Activated naive CD4-positive, alpha-beta T cell treated with anti-CD3 and anti-CD28 coated beads for 36 hours (primary cell): ENCODE results near the gene ASNS. TPM values are rescaled to one million over a fixed set of nuclear protein-coding genes. Genes with fewer than 3 reads are reported as not detected.
"Not testable (repeated sequence)": the region's sequence is repeated elsewhere in the genome, so short reads cannot be mapped to it uniquely, and the experiment has no call there.

ENCODE experiments used
- CTCF ChIA-PET: fragments of 350-600 bp; sonication (Branson Sonifier 250); formaldehyde crosslinking; loops from one replicate; lab custom pipeline; 2021; ENCODE audit warnings: antibody characterized with exemption; lab: Charles Lee
- DNase-seq: peaks from one replicate; pipeline ENCODE4 v3.0.0-alpha.2; 2020
- H3K27ac Mint-ChIP-seq: one replicate; pipeline ENCODE4 v1.8.0; 2021; ENCODE audit warnings: mild to moderate bottlenecking, mixed read lengths
- H3K27me3 Mint-ChIP-seq: one replicate; pipeline ENCODE4 v1.8.0; 2021; ENCODE audit warnings: low read depth, mixed read lengths
- H3K36me3 Mint-ChIP-seq: one replicate; pipeline ENCODE4 v1.8.0; 2021; ENCODE audit warnings: low read depth, mixed read lengths
- H3K4me1 Mint-ChIP-seq: one replicate; pipeline ENCODE4 v1.8.0; 2021; ENCODE audit warnings: low read depth, mixed read lengths
- H3K4me3 Mint-ChIP-seq: one replicate; pipeline ENCODE4 v1.8.0; 2021; ENCODE audit warnings: mild to moderate bottlenecking, moderate library complexity, mixed read lengths
- H3K9me3 Mint-ChIP-seq: one replicate; pipeline ENCODE4 v1.8.0; 2021; ENCODE audit warnings: mixed read lengths
- intact Hi-C: fragments of 100-400 bp; cut with micrococcal nuclease; formaldehyde crosslinking; loops from one replicate; pipeline ENCODE4 v1.15.1; 2023
- total RNA-seq, 2 experiments: library from RNA; stranded (reverse); gene quantifications; one replicate each; pipeline ENCODE4 v1.2.3, GENCODE V29; 2021

The ASNS gene, protein sequence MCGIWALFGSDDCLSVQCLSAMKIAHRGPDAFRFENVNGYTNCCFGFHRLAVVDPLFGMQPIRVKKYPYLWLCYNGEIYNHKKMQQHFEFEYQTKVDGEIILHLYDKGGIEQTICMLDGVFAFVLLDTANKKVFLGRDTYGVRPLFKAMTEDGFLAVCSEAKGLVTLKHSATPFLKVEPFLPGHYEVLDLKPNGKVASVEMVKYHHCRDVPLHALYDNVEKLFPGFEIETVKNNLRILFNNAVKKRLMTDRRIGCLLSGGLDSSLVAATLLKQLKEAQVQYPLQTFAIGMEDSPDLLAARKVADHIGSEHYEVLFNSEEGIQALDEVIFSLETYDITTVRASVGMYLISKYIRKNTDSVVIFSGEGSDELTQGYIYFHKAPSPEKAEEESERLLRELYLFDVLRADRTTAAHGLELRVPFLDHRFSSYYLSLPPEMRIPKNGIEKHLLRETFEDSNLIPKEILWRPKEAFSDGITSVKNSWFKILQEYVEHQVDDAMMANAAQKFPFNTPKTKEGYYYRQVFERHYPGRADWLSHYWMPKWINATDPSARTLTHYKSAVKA
- 100 to 1,000 TPM; 332 to 337 TPM for total RNA-seq

DNA sequence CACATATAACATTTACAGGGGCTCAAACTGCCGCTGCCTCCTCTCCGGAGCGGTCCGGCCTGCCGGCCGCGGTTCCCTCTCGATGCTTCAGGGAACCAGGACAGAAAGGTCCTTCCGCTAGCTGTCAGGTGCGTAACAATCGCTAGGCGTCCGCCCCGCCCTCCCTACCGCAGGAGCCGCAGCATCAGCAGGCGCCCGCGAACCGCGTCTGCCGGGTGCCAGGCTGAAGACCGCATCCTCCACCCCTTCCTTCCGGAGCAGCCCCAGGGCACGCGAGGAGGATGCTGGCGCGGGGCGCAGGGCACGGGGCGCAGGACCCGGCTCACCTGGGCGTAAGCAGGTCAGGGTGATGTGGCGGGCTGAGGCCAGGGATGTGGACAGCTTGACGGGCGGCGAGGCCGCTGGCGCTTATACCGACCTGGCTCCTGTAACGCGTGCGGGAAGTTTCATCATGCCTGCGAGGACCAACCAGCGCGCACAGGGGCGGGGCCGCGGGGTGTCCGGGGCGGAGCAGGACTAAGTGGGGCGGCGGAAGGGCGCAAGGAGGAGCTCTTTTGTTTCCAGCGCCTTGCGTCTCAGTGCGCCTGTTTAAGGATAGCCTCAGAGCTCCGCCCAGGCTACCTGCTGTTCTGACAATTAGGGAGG lies at the start of gene ASNS:
ASNS (minus strand) TSS at position 384 of the 645 bp plus-strand sequence. CDS start 3,252 bp downstream, outside the sequence.
- Mint-ChIP-seq H3K4me3 (peak within 1 kb of the TSS; percentile 88), H3K27me3 (no peaks in the 10 kb centered on the region), H3K4me1 (peaks cover 25% of the 10 kb centered on the region), H3K9me3 (no peaks in the 10 kb centered on the region), H3K27ac (peak within 1 kb of the TSS; percentile 93), H3K36me3 (peaks cover 21% of the 10 kb centered on the region)
- CTCF ChIA-PET, result interaction anchor here (1.4 kb wide), 1 partner anchor 141 kb away, joined by 3 read pairs; no protein-coding TSS in a partner anchor
- intact Hi-C loops, result loop anchor here (1.0 to 10.0 kb wide), 11 partner anchors 17 to 1587 kb away; partner anchors contain the start of genes BAIAP2L1, BRI3, LMTK2 and SDHAF3
- peak; percentile 95 for DNase-seq

DNA sequence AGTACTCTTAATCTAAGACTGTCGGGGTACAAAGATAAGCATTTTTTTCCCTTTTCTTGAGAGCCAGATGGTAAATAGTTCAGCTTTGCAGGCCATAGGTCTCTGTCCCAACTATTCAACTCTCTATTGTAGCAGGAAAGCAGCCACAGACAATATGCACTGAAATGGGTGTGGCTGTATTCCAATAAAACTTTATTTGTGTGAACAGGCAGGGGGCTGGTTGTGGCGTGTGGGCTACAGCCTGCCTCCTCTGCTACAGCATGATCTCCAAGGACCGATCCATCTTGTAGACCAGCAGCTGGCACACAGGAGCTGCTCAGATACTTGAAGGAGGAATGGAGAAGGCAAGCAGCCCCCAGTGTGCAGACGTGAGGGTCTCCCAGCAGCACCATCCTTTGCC lies 49.0 kb upstream of the ASNS start:
- H3K4me1 Mint-ChIP-seq, H3K4me3 Mint-ChIP-seq, intact Hi-C loops, H3K36me3 Mint-ChIP-seq, H3K27ac Mint-ChIP-seq, DNase-seq, CTCF ChIA-PET, H3K27me3 Mint-ChIP-seq, H3K9me3 Mint-ChIP-seq: not testable (repeated sequence)

DNA sequence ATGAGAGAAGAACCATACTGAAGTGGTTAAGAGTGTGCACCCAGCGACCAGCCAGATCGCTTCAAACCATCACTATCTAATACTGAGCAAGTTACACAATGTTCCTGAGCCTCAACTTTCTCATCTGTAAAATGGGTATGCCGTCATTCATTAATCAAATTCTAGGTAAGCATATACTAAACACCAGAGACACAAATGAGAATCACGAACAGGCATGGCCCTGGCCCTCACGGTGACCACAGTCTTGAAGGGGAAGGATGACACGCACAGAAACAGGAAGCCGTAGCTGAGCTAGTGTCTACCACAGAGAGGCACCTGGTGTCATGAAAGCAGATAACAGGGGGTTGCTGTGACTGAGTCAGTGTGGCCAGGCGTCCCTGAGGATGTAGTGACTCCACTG lies 43.1 kb upstream of the ASNS start:
- H3K27ac Mint-ChIP-seq, H3K36me3 Mint-ChIP-seq, CTCF ChIA-PET, DNase-seq, intact Hi-C loops, H3K4me1 Mint-ChIP-seq, H3K4me3 Mint-ChIP-seq, H3K9me3 Mint-ChIP-seq, H3K27me3 Mint-ChIP-seq: not testable (repeated sequence)

DNA sequence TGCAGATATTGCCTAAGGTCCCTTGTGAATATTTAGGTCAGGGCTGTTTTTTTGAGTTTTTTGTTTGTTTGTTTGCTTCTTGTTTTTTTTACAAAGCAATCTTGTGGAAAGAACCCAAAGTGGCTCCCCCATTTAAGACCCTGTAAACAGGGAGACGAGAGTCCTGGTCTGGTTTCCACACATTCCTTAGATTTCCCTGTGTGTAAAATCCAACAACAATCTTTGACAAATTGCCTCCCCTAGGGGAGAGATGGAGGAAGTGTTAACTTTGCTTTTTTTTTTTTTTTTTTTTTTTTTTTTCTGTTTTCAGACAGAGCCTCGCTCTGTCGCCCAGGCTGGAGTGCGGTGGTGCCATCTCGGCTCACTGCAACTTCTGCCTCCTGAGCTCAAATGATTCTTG lies 40.1 kb upstream of the ASNS start:
- intact Hi-C loops, H3K36me3 Mint-ChIP-seq, DNase-seq, H3K27ac Mint-ChIP-seq, H3K9me3 Mint-ChIP-seq, H3K4me3 Mint-ChIP-seq, H3K27me3 Mint-ChIP-seq, CTCF ChIA-PET, H3K4me1 Mint-ChIP-seq: not testable (repeated sequence)

DNA sequence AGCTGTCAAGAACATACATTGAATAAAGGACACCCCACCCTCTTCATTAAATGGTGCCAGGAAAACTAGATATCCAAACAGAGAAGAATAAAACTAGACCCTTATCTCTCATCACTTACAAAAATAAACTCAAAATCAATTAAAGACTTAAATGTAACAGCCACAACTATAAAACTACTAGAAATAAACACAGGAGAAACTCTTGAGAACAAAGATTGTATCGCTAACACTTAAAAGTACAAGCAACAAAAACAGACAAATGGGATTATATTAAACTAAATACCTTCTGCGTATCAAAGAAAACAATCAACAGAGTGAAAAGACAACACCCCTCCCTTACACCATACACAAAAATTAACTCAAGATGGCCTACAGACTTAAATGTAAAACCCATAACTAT lies 24.7 kb upstream of the ASNS start:
- intact Hi-C loops, H3K27ac Mint-ChIP-seq, H3K4me1 Mint-ChIP-seq, DNase-seq, H3K4me3 Mint-ChIP-seq, H3K27me3 Mint-ChIP-seq, CTCF ChIA-PET: not testable (repeated sequence)
- Mint-ChIP-seq H3K36me3 (peaks cover 18% of the 10 kb centered on the region), H3K9me3 (peaks cover 14% of the 10 kb centered on the region)

DNA sequence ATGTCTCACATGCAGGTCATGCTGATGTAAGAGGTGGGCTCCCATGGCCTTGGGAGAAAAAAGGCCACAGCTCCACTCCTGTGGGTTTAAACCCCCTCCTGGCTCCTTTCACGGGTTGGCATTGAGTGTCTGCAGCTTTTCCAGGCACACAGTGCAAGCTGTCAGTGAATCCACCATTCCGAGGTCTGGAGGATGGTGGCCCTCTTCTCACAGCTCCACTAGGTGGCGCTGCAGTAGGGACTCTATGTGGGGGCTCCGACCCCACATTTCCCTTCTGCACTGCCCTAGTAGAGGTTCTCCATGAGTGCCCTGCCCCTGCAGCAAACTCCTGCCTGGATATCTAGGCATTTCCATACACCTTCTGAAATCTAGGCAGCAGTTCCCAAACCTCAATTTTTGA lies 19.5 kb upstream of the ASNS start:
- H3K27ac Mint-ChIP-seq, CTCF ChIA-PET, DNase-seq, H3K27me3 Mint-ChIP-seq, intact Hi-C loops, H3K4me3 Mint-ChIP-seq, H3K4me1 Mint-ChIP-seq: not testable (repeated sequence)
- H3K9me3 Mint-ChIP-seq, result peaks cover 13% of the 10 kb centered on the region
- H3K36me3 Mint-ChIP-seq, result peaks cover 13% of the 10 kb centered on the region

DNA sequence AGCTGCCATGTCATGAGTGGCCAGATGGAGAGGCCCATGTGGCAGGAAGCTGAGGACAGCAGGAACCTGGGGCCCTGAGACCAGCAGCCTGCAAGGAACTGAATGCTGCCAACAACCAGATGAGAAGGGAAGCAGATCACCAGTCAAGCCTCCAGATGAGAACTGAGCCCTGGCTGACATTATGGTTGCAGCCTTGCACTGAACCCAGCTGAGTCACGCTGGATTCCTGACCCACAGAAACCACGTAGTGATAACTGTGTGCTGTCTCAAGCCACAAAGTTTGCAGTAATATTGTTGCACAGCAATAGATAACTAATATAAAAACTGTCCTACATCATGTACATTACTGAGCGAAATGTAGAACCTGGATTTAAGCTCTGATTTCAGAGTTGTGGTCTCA lies 7.3 kb upstream of the ASNS start:
- not testable (repeated sequence) for H3K27ac Mint-ChIP-seq, H3K9me3 Mint-ChIP-seq
- intact Hi-C loops, result loop anchor here (10.0 kb wide), 1 partner anchor 1595 kb away; no protein-coding TSS in a partner anchor

DNA sequence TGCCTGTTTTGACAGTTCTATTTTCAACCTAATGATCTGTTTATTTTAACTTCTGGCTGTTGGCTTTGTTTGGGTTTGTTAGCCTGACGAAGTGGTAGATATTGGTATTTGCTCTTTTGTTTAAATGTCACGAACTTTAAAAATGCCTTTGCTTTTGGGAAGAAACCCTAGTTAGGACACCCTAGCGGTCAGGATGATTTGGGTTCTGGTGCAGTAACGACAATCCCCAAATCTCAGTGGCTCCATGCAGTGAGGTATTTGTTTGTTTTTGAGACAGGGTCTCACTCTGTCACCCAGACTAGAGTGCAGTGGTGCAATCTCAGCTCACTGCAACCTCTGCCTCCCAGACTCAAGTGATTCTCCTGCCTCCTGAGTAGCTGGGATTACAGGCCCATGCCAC lies 2.7 kb upstream of the ASNS start:
- H3K36me3 Mint-ChIP-seq, CTCF ChIA-PET, H3K27ac Mint-ChIP-seq, H3K27me3 Mint-ChIP-seq, H3K4me3 Mint-ChIP-seq, H3K9me3 Mint-ChIP-seq, DNase-seq: not testable (repeated sequence)
- intact Hi-C loops, result loop anchor here (5.0 to 10.0 kb wide), 2 partner anchors 257 to 1590 kb away; no protein-coding TSS in a partner anchor
- peaks cover 13% of the 10 kb centered on the region for H3K4me1 Mint-ChIP-seq

More for the DNA sequence above, 7.3 kb upstream of the ASNS start:
- H3K4me3 Mint-ChIP-seq, CTCF ChIA-PET, DNase-seq, H3K36me3 Mint-ChIP-seq, H3K27me3 Mint-ChIP-seq, H3K4me1 Mint-ChIP-seq: not testable (repeated sequence)

DNA sequence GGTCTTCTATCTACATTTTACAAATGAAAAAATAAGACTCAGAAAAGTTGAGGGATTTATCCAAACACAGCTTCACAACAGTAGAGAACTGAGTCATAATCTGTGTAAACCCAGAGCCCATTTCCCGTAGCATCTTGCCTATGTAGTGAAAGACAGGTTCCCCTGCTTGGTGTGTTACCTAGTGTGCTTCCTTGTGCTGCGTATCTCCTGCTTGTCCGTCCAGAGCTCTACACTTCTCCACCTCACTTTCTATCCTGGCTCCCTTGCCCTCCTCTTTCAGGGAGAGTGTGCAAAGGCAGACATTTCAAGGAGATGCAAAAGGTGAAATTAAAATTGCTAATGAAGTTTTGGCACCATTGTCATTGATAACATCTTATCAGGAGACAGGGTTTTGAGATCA lies 1.4 kb upstream of the ASNS start:
- peaks cover 16% of the 10 kb centered on the region for H3K36me3 Mint-ChIP-seq
- H3K27ac Mint-ChIP-seq, result peak overlapping the region; percentile 62
- DNase-seq, result no peak
- H3K9me3 Mint-ChIP-seq, result no peaks in the 10 kb centered on the region
- no peaks in the 10 kb centered on the region for H3K27me3 Mint-ChIP-seq
- CTCF ChIA-PET, result interaction anchor here (1.1 kb wide), 1 partner anchor 25 kb away, joined by 3 read pairs; no protein-coding TSS in a partner anchor
- no peak overlapping the region for H3K4me3 Mint-ChIP-seq
- intact Hi-C loops, result loop anchor here (2.0 to 10.0 kb wide), 4 partner anchors 15 to 1589 kb away; partner anchors contain the start of gene BAIAP2L1
- H3K4me1 Mint-ChIP-seq, result peaks cover 23% of the 10 kb centered on the region

DNA sequence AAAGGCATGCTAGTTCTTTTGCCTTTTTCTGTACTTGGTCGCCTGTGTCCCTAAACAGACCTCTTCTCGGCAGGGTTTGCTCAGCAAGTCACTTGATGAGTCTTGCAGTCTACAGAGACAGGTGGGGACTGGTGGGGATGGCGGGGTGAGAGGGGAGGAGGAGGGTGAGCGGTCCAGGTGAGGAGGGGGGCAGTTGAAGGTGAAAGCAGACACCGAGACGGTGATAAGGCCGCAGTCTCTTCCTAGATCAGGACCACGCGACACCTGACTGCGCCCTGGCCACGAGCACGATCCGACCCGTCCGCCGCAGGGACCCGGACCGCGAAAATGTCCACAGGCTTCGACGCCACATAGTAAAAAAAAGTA lies 566 bp downstream of the ASNS start:
- intact Hi-C loops, result loop anchor here (1.0 to 10.0 kb wide), 12 partner anchors 17 to 1587 kb away; partner anchors contain the start of genes BAIAP2L1, BRI3, LMTK2 and SDHAF3
- H3K36me3 Mint-ChIP-seq, result peaks cover 24% of the 10 kb centered on the region
- H3K4me3 Mint-ChIP-seq, result peak overlapping the region; percentile 88
- DNase-seq, result peak; percentile 52
- no peaks in the 10 kb centered on the region for H3K9me3 Mint-ChIP-seq
- peak overlapping the region; percentile 93 for H3K27ac Mint-ChIP-seq
- CTCF ChIA-PET, result no interaction called here
- H3K27me3 Mint-ChIP-seq, result no peaks in the 10 kb centered on the region
- peaks cover 25% of the 10 kb centered on the region for H3K4me1 Mint-ChIP-seq

DNA sequence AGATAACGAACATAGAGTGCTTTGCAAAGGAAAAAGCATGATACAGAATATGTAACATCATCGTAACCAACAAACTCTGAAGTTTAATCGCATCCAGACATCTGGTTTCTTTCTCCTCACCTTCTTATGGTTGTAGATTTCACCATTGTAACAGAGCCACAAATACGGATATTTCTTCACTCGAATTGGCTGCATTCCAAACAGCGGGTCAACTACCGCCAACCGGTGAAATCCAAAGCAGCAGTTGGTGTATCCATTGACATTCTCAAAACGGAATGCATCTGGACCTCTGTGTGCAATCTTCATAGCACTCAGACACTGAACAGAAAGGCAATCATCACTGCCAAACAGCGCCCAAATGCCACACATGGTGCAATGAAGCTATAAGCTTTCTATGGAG lies 3.4 kb downstream of the ASNS start:
- H3K27me3 Mint-ChIP-seq, result no peaks in the 10 kb centered on the region
- no peak overlapping the region for H3K27ac Mint-ChIP-seq
- H3K9me3 Mint-ChIP-seq, result no peaks in the 10 kb centered on the region
- H3K4me1 Mint-ChIP-seq, result peaks cover 35% of the 10 kb centered on the region
- no peak for DNase-seq
- intact Hi-C loops, result no loop called here
- no peak overlapping the region for H3K4me3 Mint-ChIP-seq
- CTCF ChIA-PET, result no interaction called here
- peaks cover 35% of the 10 kb centered on the region for H3K36me3 Mint-ChIP-seq

DNA sequence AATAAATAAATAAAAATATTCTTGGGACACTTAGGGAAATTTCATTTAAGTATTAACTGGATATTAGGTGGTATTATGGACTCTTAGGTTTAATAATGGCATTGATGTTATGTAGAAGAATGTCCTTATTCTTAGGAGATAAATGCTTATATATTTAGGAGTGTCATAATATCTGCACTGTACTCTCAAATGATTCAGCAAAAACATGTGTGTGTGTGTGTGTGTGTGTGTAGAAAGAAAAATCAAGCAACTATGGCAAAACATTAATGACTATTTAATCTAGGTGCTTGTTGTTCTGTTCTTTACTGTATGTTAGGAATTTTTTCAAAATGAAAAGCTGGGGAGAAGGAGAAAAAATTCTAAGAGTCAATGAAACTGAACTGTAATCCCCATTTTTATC lies 3.9 kb downstream of the ASNS start:
- no peaks in the 10 kb centered on the region for H3K9me3 Mint-ChIP-seq
- H3K27me3 Mint-ChIP-seq, result no peaks in the 10 kb centered on the region
- CTCF ChIA-PET, result no interaction called here
- DNase-seq, result no peak
- H3K27ac Mint-ChIP-seq, result no peak overlapping the region
- intact Hi-C loops, result no loop called here
- peaks cover 36% of the 10 kb centered on the region for H3K36me3 Mint-ChIP-seq
- H3K4me3 Mint-ChIP-seq, result no peak overlapping the region
- H3K4me1 Mint-ChIP-seq, result peaks cover 33% of the 10 kb centered on the region
